ENCODE results near the gene RMND1.

The RMND1 gene

DNA sequence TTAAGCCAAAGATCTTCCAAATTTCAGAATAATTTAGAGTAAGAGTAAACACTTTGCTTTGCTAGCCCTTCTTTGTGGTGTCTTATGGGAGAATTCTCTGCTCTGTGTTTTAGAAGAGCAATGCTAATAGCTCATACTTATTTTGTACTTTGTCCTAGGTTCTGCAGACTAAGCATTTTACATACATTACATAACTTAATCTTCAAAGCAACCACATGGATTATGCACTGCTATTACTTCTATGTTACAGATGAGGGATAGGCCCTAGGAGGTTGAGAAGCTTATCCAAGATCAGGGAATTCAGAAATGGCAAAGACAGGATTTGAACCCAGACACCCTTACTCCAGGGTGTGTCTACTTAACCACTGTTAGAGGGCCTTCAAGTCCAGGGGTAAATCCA, 32.1 kb upstream of the RMND1 start:
- ChIA-PET POLR2A (no interaction called here), CTCF (no interaction called here)
- no peak for DNase-seq (ENCODE audit: extremely low spot score)
- no peak for TF ChIP-seq TARDBP (IDR thresholded peaks at IDR 0.05)
- TF ChIP-seq L3MBTL2 (conservative IDR thresholded peaks at IDR 0.05), result no peak
- no peak for TF ChIP-seq ELF4 (IDR thresholded peaks at IDR 0.05)
- no peak for TF ChIP-seq CTBP1 (IDR thresholded peaks at IDR 0.05; ENCODE audit: borderline replicate concordance)
- TF ChIP-seq, protein P1, sequence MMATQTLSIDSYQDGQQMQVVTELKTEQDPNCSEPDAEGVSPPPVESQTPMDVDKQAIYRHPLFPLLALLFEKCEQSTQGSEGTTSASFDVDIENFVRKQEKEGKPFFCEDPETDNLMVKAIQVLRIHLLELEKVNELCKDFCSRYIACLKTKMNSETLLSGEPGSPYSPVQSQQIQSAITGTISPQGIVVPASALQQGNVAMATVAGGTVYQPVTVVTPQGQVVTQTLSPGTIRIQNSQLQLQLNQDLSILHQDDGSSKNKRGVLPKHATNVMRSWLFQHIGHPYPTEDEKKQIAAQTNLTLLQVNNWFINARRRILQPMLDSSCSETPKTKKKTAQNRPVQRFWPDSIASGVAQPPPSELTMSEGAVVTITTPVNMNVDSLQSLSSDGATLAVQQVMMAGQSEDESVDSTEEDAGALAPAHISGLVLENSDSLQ (IDR thresholded peaks at IDR 0.05), result no peak
- no peak for TF ChIP-seq LEF1 (IDR thresholded peaks at IDR 0.05; ENCODE audit: borderline replicate concordance)
- no peak for TF ChIP-seq ZNF384 (IDR thresholded peaks at IDR 0.05)
- TF ChIP-seq ARNT (IDR thresholded peaks at IDR 0.05), result no peak
- TF ChIP-seq FOXK2 (IDR thresholded peaks at IDR 0.05), result no peak
- TF ChIP-seq FOXA1 (IDR thresholded peaks at IDR 0.05), result no peak
- no peak for TF ChIP-seq HDGF (IDR thresholded peaks at IDR 0.05; ENCODE audit: borderline replicate concordance)
- no peak for TF ChIP-seq BHLHE40 (IDR thresholded peaks at IDR 0.05; ENCODE audit: borderline replicate concordance)
- no peak for TF ChIP-seq NFRKB (IDR thresholded peaks at IDR 0.05)
- no peak for TF ChIP-seq SUZ12 (IDR thresholded peaks at IDR 0.05)
- no peak for TF ChIP-seq FOXM1 (IDR thresholded peaks at IDR 0.05; ENCODE audit: borderline replicate concordance)
- no peak for TF ChIP-seq SP1 (IDR thresholded peaks at IDR 0.05)

DNA sequence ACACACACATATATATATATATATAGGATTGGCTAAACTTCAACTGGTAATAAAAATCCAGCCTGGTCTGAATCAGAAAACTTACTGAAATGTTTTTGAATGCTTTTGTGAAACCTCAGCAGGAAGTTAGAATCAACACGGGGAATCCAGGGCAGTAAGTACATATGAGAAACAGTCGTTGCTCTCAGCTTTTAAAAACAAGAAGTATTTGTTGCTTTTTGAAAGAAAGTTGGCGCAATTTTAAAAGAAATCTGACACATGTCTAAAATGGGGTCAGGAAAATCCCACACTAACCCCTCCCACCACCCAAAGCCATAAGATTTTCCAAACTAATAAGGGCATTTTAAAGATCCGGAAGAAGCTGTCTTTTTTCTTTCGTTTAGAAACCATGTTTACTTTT, 30.4 kb upstream of the RMND1 start:
- POLR2A ChIA-PET, result no interaction called here
- no peak for DNase-seq (ENCODE audit: extremely low spot score)
- CTCF ChIA-PET, result interaction anchor here (0.5 kb wide), 1 partner anchor 56 kb away, joined by 5 read pairs; no protein-coding TSS in a partner anchor
- TF ChIP-seq BHLHE40 (IDR thresholded peaks at IDR 0.05; ENCODE audit: borderline replicate concordance), result no peak

DNA sequence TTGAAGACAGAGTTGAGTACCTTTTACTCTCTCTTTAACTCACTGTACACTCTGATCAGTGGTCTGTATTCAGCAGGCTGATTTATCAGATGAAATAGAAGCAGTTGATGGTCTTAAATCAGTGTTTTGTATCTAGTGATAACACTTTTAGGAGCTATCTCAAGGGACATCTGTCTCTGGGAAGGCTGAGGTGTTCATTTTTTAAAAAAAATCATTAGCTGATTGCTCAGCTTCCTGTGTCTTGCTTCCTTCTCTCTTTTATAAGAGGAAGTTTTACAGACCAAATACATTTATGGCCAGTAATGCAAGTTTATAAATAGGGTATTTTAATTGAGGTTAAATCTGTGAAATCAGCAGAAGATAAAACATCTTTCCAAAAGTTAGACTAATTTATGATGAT, 29.9 kb upstream of the RMND1 start:
- ChIA-PET POLR2A (no interaction called here), CTCF (no interaction called here)
- no peak for DNase-seq (ENCODE audit: extremely low spot score)
- no peak for TF ChIP-seq LEF1 (IDR thresholded peaks at IDR 0.05; ENCODE audit: borderline replicate concordance)
- TF ChIP-seq, protein P1 (IDR thresholded peaks at IDR 0.05), result no peak
- TF ChIP-seq FOXK2 (IDR thresholded peaks at IDR 0.05), result no peak
- no peak for TF ChIP-seq ZNF384 (IDR thresholded peaks at IDR 0.05)
- TF ChIP-seq BHLHE40 (IDR thresholded peaks at IDR 0.05; ENCODE audit: borderline replicate concordance), result no peak
- TF ChIP-seq FOXA1 (IDR thresholded peaks at IDR 0.05), result no peak
- TF ChIP-seq SP1 (IDR thresholded peaks at IDR 0.05), result no peak
- no peak for TF ChIP-seq HDGF (IDR thresholded peaks at IDR 0.05; ENCODE audit: borderline replicate concordance)

DNA sequence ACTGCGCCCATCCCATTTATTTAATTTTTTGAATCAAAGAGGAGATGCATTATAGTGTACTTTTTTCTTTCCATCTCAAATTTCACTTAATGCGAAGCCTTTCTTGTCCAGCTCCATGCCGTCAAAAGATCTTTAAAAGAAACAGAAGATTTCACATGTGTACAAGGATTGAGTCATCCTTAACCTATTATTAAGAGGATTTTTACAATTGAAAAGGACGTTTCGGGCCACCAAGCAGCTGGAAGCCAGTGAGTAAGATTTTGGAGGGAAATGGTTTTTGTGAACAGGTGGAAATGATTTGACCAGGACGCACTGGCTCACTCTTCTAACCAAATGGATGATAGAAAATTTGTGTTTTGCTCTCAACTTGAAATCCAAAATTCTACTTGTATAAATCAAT, 26.7 kb upstream of the RMND1 start:
- no peak for DNase-seq (ENCODE audit: extremely low spot score)
- TF ChIP-seq ZNF384 (IDR thresholded peaks at IDR 0.05) (no peak), CTBP1 (IDR thresholded peaks at IDR 0.05; ENCODE audit: borderline replicate concordance) (no peak), FOXA1 (IDR thresholded peaks at IDR 0.05) (no peak), SP1 (IDR thresholded peaks at IDR 0.05) (no peak), L3MBTL2 (conservative IDR thresholded peaks at IDR 0.05) (no peak), ELF4 (IDR thresholded peaks at IDR 0.05) (no peak), ARNT (IDR thresholded peaks at IDR 0.05) (no peak), LEF1 (IDR thresholded peaks at IDR 0.05; ENCODE audit: borderline replicate concordance) (no peak), SUZ12 (IDR thresholded peaks at IDR 0.05) (no peak), NFRKB (IDR thresholded peaks at IDR 0.05) (no peak), FOXK2 (IDR thresholded peaks at IDR 0.05) (no peak), BHLHE40 (IDR thresholded peaks at IDR 0.05; ENCODE audit: borderline replicate concordance) (no peak), FOXM1 (IDR thresholded peaks at IDR 0.05; ENCODE audit: borderline replicate concordance) (no peak), TARDBP (IDR thresholded peaks at IDR 0.05) (no peak), HDGF (IDR thresholded peaks at IDR 0.05; ENCODE audit: borderline replicate concordance) (no peak)
- TF ChIP-seq, protein P1 (IDR thresholded peaks at IDR 0.05), result no peak
- ChIA-PET CTCF (no interaction called here), POLR2A (no interaction called here)

DNA sequence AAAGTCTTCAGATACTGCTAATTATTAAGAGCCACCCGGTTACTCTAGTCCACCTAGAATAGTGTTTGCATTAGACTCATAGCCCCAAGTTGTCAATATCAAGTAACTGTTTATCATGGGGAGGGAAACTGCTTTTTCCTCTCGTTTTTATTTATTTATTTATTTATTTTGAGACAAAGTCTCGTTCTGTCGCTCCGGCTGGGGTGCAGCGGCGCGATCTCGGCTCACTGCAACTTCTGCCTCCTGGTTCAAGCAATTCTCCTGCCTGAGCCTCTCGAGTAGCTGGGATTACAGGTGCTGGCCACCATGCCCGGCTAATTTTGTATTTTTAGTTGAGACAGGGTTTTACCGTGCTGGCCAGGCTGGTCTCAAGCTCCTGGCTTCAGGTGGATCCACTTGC, 25.8 kb upstream of the RMND1 start:
- TF ChIP-seq LEF1 (IDR thresholded peaks at IDR 0.05; ENCODE audit: borderline replicate concordance) (no peak), FOXK2 (IDR thresholded peaks at IDR 0.05) (no peak), BHLHE40 (IDR thresholded peaks at IDR 0.05; ENCODE audit: borderline replicate concordance) (no peak), HDGF (IDR thresholded peaks at IDR 0.05; ENCODE audit: borderline replicate concordance) (no peak), FOXA1 (IDR thresholded peaks at IDR 0.05) (no peak), SP1 (IDR thresholded peaks at IDR 0.05) (no peak), L3MBTL2 (conservative IDR thresholded peaks at IDR 0.05) (no peak), ELF4 (IDR thresholded peaks at IDR 0.05) (no peak), CTBP1 (IDR thresholded peaks at IDR 0.05; ENCODE audit: borderline replicate concordance) (no peak), TARDBP (IDR thresholded peaks at IDR 0.05) (no peak), ZNF384 (IDR thresholded peaks at IDR 0.05) (no peak), NFRKB (IDR thresholded peaks at IDR 0.05) (no peak), FOXM1 (IDR thresholded peaks at IDR 0.05; ENCODE audit: borderline replicate concordance) (no peak), ARNT (IDR thresholded peaks at IDR 0.05) (no peak), SUZ12 (IDR thresholded peaks at IDR 0.05) (no peak)
- TF ChIP-seq, protein P1 (IDR thresholded peaks at IDR 0.05), result no peak
- POLR2A ChIA-PET, result no interaction called here
- DNase-seq (ENCODE audit: extremely low spot score), result no peak
- CTCF ChIA-PET, result no interaction called here
